Tibial nerve (tissue), 4 donors: ENCODE data around the gene TIPIN.
"Not testable (repeated sequence)": the region's sequence is repeated elsewhere in the genome, so short reads cannot be mapped to it uniquely, and the experiment has no call there.

Experiments used
- CTCF ChIP-seq, 5 experiments: fragments of 200-600 bp in 3 of 5; fragments of 450-650 bp in 2 of 5; sonication (generic) in 3 of 5; IDR thresholded peaks; one replicate each; pipeline ENCODE4 v1.5.1; 2016 to 2019; ENCODE audit warnings: antibody characterized with exemption in 5 of 5, mild to moderate bottlenecking in 3 of 5, moderate library complexity in 2 of 5
- EP300 ChIP-seq, 2 donors: sonication (generic); formaldehyde crosslinking; IDR thresholded peaks; one replicate each; pipeline ENCODE4 v1.6.1; 2017; ENCODE audit warnings: antibody characterized with exemption in 2 of 2, mild to moderate bottlenecking in 1 of 2
- POLR2A ChIP-seq, 2 donors: fragments of 450-650 bp; IDR thresholded peaks; one replicate each; pipeline ENCODE4 v1.6.1; 2017; ENCODE audit warnings: antibody characterized with exemption in 2 of 2, mild to moderate bottlenecking in 2 of 2, moderate library complexity in 2 of 2

GRCh38 chr15:66393037-66393436 is 36.6 kb upstream of the TIPIN start:
- TF ChIP-seq CTCF, POLR2A, EP300 (IDR thresholded peaks at IDR 0.05): not testable (repeated sequence)
